ENCODE results near the gene CCDC82.

Gene CCDC82

DNA sequence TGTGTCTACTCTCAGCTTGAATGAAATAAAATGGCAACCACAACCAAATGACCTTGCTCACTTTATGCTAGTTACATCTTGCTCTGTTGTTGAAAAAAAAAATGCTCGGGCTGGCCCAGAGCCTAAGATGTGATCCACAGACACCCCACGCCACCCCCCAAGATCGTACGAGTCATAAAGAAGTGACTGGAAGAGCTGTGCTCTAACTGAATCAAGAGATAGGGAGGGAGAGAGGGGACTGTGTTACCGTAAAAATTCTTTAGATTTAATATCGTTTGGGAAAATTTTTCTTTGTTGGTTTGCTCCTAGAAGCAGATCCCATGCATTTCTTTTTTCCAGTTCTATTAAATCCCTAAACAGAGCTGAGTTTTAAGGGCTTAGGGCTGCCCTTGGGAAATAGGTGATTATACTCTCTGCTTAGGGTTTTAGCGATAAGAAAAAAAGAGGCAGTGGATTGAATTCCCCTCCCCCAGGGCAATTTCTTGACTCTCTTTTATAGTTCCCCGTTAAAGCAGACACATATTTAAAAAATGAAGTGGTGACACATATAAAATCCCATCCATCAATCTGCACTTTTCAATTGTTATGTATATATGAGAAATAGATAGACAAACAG lies 61.2 kb downstream of the CCDC82 start:
- no peak for DNase-seq

DNA sequence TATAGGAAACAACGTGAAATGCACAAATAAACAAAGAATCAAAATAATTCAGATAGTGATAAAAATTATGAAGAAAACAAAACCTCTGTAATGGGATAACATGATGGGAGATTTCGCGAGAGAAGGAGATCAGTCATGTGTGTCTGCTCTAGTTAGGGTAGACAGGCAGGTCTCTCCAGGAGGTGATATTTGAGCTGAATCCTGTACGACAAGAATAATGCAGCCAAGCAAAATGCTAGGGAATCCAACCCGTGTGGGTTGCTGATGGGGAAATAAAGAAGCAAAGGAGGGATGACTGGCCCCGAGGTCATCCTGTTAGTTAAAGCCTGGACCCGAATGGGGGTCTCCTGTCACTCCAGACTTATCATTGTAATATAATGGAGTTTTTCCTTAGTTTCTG lies 62.8 kb downstream of the CCDC82 start:
- DNase-seq = no peak

DNA sequence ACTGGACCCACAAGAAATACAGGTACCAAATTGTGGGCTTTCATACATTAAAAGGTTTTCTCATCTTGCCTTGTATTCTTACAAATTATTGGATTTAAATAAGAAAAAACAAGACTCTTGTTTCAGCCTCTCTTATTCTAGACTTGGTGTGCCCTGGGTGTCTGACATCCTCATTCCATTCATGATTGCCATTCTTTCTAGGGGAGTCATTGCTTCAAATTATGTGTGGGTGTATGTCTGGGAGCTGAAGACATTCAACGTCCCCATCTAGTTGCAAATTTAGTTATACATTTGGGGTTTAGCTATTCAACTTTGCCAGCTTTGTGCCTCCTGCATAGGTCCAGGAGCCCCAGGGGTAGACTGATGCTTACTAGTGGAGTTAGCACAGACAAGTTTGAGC lies 64.8 kb downstream of the CCDC82 start:
- no peak for DNase-seq

DNA sequence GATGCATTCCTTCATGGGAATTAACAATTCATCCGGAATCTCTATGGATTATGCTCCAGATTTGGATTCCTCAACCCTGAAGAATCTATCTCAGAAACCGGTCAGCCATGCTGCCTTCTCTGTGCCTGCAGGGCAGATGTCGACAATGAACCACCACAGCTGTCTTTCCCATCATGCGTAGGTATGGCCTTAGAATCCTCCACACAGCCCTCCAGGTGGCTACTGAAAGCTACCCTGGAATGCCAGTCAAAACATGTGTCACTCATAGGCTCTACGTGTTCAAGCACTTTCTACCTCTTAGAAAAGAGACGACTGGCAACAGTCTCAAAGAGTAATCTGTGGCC lies 66.1 kb downstream of the CCDC82 start:
- no peak for DNase-seq

DNA sequence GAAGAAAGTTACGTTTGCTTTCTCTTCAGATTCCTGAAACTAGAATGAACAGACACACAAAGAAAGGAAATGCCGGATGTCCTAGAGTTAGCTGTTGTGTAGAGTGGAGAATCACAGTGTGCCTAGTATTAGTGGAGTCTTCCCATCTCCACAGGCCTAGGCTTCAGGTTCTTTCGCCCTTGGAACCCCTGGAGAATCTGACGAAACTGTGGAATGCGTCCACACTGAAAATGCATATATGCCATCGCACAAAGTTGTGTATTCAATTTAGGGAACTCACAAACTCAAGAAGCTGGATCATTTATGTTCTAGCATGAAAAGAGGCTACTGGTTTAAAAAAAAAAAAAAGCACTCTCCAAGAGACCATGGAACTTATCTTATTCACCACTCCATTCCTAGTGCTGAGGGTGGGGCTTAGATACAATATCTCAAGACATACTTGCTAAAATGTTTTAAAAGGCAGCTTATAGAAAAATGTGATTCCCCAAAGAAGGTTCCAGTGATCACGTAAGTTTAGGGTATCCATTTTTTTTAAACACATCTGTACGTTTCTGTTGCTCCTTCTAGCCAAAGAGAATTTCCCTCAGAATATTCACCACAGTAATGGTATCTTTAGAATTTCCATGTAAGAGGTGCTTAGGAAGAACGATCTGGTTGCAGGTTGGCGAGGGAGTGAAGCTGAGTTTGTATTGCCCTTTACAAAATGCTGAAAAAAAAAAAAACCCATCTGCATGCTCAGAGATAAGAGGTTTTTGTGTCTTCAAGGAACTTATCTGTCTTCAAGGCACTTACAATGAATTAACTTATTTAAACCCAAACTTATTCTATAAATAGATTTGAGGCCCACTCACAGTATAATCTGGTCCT lies 66.7 kb downstream of the CCDC82 start:
- no peak for DNase-seq

DNA sequence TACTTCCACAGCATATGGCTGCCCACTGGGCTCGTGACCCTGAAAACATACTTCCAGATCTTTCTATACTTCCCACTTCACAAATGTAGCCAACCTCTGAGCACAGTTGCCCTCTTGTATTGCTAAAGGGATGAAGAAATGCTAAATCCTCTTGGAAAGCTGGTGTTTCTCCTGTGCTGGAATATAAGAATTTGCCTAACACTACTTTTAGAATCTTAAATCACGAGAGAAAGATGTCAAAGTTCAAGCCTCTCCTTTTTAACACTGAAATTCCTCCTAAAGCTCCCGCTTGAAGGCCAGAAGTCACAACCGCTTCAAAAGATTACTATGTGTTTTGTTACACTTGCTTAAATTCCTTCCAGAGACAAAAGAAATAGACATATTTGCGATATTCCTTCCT lies 68.6 kb downstream of the CCDC82 start:
- no peak for DNase-seq

DNA sequence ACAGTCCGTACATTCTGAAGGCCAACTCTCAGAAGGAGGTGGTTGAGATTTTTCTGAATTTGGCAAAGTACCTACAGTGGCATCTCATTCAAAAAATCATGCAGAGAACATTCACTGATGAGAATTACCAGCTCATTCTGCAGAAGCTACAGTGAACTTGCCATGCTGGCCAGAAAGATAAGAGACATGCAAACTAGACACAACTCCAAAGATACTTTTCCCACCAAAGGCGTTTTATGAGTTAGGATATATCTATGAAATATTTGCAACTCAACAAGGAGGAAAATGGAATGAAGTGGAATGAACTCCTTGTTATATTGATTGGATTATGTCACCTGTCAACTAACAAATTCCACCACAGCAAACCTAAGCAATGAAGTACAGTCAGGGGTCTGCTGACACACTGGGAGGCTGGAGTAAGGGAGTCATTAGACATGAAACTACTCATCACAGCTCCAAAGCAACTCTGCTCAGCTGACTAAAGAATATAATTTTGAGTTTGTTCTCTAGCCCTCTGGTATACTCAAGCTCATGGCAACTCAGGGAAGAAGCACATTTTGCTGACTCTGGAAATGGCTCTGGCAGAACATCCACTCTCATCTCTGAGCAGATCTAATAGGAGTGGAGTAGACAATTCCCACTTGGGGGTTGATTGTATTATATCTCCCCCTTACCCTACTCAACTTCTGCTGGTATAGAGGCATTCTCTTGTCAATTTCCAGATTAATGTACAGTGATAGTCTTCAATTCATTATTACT lies 69.6 kb downstream of the CCDC82 start:
- no peak for DNase-seq

DNA sequence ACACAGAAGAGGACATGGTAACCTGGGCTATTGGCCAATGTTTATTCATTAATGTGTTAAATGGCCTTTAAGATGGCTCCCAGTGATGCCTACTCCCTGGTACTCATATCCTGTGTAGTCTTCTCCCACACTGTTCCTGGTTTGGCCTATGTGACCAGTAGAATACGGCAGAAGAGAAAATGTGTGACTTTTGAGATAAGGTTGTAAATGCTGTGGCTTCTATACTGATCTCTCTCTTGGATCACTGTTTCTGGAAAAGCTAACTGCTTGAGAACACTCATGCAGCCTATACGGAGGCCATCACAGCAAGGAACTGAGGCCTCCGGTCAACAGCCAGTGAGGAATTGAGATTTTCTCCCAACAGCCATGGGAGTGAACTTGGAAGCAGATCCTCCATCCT lies 70.9 kb downstream of the CCDC82 start:
- no peak for DNase-seq

DNA sequence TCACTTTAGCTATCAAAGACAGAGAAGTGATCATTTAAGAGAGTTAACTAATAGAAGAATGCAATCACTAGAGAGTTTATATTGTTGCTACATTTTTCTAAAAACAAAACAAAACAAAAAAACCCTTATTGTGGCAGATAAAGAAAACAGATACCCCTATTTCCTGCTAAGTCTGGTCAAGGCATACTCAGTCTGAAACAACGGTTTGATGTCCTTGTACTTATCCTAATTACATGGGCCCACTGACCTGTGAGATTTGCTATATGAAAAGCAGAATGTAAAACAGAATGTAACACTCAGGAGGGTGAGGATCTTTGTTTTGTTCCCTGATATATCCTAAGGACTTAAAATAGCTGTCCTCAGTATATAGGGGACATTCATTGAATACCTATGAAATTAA lies 71.3 kb downstream of the CCDC82 start:
- no peak for DNase-seq

DNA sequence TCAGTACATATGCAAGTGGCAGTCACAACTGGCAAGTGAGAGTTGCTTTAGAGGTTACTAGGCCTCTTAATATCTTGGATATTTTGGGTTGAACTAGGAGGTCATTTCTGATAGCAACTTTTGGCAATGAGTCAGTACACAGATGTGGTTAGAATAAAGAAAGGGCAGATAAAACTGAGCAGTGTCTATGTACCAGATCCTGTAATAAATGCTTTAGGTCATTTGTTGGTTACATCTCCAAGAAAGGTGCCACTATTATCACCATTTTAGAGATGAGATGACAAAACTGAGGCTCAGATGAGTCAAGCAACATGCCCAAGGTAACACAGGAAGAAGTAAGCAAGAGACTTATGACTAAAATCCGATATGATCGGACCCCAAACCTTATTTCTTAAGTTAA lies 71.7 kb downstream of the CCDC82 start:
- DNase-seq = no peak

DNA sequence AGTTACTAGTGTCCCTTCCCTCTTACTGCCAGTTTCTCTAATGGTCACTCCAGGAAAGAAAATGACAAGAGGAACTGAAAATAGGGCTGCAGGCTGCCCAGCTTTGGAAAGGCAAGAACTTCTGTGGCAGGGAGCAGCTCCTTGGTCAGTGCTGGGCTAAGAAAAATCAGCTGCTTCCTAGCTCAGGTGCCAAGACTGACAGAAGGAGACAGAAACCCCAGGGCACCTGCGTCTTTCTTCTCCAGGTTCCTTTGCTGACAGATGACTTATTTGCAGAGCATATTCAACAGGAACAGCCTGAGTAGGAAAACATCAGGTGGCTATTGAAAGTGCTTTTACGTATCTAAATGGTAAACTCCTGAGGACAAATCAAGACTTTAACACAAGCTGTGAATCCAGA lies 72.1 kb downstream of the CCDC82 start:
- DNase-seq = no peak

DNA sequence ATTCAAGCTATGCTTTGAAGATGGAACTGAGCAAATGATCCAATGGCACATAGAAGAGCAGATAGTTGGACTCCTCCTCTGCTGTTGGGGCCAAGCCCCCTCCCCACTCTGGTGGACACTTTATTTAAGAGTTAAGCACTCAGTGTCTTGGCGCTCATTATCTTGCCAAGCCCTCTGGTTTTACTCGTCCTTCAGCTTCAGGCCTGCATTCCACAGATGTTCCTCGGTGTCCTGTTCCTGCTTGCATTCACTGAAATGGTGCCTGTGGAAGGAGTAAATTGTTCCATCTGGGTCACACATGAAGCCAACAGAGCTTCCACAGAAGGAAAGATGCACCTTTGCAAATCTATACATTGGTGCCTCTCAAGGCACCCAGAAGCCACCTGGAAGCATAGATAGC lies 72.8 kb downstream of the CCDC82 start:
- no peak for DNase-seq

DNA sequence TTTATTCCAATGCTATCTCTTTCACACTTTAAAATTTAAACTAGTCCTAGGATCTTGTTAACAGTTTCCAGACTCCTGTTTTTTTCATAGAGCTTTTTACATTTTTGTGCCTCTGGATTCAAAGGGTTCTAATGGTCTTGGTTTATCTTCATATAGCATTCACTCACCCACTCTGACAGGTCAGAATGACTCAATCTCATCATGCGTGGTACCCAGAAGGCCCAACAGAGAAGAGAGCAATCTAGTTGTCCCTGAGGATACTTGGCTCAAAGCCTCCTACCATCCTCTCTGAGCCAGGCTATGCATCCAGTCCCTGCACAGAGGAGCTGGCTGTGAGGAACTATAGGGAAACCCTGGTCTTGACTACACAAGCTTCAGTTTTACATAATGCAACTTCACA lies 74.2 kb downstream of the CCDC82 start:
- no peak for DNase-seq

DNA sequence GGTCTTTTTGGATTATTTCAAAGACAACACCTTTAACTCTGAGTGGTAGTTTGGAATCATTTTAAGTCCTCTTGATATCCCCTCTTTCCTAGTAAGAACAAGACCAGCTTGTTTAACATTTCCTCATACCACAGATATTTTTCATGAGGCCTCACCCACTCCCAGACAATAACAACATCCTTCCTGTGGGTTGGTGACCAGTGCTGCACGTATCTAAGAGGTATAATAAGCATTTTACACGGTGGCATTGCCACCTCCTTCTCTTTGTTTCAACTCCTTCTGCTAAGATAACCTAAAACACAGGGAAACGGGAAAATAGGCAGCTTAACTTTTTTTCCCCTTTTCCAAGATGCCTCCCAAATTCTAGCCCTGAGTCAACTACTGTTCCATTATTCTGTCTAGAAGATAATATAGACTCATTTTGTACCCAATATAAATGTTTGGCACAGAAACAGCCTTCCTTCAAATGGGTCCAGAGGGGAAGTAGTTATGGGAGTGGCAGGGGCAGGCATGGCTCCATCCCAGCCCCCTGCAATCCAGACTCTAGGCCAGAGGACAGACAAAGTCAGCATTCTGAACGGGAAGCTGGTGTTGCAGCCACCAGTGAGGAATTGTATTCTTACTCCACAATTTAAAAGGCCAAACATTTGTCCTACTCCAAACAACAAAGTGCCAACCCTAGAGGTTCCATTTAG lies 75.2 kb downstream of the CCDC82 start:
- DNase-seq = no peak

DNA sequence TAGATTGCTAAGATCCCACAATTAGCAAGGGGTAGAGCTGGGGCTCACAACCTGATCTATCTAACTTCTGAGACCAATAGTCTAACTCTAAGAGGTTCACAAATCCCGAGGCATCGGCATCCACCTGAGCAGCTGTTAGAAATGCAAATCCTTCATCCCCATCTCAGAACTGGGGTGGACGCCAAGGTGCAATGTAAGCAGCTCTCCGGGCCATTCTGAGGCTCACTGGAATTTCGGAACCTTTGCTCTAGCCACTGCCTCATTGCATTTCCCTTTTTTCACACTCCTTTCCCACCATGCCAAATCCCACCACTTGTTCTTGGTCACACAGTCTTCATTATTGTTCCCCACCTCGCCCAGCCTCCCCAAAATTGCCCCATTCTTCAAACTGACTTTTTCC lies 76.5 kb downstream of the CCDC82 start:
- no peak for DNase-seq

DNA sequence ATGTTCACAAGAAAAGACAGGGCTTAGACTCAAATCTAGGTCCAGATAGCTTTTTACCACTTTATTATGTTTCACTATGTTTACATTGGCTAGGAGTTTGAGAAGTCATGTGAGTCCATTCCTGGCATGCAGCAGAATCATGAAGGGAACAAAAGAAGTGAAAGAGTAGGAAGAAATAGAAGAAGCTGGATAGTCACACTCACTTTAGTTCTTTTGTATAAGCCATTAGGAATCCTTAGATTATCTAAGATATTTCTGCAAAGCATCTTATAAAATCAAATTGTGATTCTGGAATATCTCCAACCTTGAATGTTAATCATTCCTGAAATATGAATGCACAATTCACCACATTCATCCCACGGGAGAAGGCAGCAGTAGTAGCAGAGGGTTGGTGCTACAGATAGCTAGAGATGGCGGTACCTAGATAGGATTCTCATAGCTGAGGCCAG lies 78.6 kb downstream of the CCDC82 start:
- DNase-seq = no peak

DNA sequence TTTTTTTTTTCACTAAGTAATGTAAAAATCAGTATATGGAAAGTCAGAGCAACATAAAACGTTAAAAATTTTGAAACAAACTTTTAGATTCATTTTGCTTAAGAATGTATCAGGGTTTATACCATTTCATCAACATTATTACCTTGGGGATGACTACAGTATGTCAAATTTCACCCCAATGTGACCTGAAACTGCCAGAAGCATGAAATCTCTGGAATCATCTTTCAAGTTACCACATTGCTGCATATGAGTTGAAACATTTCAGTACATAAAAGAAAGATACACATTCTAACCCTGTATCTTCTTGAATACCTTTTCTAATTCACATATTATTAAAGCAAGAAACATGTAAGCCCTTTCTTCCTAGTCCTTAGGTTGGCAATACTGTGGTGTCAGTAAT lies 79.5 kb downstream of the CCDC82 start:
- DNase-seq = no peak

DNA sequence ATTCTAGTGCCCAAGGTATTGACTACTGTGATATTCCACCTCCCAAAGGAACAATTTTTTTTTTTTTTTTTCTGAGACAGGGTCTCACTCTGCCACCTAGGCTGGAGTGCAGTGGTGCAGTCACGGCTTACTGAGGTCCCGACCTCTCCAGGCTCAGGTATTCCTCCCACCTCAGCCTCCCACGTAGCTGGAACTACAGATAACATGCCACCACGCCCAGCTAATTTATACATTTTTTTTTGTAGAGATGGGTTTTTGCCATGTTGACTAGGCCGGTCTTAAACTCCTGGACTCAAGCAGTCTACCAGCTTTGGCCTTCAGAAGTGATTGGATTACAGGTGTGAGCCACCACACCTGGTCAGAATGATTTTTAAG lies 80.1 kb downstream of the CCDC82 start:
- no peak for DNase-seq

DNA sequence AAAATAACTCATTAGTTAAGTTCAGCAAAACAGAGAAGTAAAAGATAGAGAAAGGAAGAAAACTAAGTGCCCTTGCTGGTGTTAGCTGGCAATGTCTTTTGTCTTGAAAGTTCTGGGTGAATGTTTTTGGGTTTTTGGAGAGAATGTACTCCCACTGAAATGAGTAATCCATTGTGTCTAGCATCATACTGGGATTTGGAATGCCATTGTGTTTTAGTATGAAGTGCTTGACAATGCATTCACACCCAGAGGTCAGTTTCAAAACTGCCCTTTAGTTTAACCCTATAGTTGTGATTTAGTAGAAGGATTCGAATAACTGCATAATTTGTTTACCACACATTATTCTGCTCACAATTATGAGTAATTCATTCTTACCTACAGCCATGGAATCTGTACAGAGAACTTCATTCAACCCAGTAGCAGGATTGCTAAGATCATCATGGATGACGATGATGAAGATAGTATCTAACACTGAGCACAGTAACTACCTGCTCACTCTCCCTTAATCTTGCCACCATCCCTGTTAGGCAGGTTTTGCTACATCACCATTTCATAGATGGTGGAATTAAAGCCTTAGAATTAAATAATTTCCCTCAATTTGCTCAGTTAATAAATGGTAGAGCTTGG lies 80.6 kb downstream of the CCDC82 start:
- DNase-seq = no peak

DNA sequence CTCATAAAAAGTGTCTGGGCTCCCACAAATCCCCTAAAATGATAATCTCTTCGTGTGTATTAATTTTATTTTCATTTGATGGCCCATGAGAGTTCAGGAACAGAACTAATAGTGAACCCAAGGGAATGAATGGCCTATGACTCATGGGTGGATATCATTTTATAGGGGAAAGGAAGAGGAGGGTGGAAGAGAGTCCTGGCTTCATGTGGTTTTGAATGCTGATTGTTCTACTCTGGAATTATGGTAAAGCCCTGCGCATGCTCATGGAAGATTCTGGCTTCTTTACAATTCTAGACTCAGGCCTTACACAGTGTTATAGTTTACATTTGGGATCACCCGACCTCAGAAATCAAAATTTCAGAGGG lies 82.0 kb downstream of the CCDC82 start:
- DNase-seq = no peak

DNA sequence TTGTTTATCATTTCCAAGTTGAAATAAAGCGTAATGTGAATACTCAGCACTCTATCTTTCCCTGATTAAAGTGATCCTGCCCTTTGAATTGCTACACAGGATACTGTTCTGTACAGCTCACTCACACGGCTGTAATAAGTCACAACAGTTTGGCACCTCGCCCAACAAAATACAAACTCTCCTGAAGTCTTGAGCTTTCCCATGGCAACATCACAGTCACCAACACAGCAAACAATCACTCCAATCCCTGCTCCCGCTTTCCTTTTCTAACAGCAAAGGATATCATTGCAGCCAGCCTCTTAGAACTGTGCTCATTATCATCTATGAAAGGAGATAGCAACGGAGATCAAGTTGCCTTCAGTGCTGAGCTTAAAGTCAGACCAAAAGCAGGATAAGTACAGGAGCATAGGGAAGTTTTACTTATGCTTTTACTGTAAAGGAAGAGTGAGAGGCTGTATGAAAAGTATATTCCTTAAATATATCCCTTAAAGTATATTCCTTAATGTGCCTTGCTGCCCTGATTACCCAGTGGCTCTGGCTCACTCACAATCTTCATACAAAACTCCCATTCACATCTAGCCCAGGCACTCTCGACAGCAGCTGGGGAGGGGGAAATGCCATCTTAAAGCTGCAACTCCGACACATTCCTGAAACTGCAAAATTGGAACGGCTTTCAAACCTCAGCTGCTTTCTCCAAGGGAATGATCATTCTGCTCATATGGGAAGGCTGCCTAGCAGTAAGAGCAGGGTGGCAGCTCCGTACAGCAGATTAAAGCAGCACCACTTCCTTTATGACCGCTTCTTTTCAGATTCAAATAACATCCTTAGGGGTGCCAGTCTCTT lies 82.6 kb downstream of the CCDC82 start:
- no peak for DNase-seq

DNA sequence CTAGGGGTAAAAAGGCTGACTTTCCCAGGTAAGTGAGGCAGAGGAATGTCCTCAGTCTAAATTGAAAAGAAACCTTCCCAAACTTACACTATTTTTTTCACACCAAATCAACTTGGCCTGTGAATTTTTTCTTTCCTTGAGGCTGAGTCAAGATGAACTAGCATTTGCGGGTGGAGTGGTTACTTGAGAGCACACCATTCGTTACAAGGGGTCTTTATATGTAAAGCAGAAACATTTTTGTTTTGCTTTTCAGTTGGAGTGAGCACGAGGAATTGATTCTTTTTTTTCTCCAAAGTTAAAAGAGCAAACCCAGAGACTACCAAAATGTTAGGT lies 83.1 kb downstream of the CCDC82 start:
- DNase-seq = no peak

Data from activated CD4-positive, alpha-beta T cell treated with anti-CD3 and anti-CD28 coated beads, Interleukin-2, amount 50 U/mL, for 48 hours (primary cell).